H9 (cell line): Measurements from ENCODE around the gene CARD11. TPM values are rescaled to one million over a fixed set of nuclear protein-coding genes. Genes with fewer than 3 reads are reported as not detected.
"Not testable (repeated sequence)": the region's sequence is repeated elsewhere in the genome, so short reads cannot be mapped to it uniquely, and the experiment has no call there.

Source experiments
- DNase-seq: peaks from one replicate; pipeline ENCODE4 v3.0.0-alpha.2; 2017
- H2AFZ ChIP-seq: one replicate; pipeline ENCODE4 v1.6.1; 2013; ENCODE audit warnings: mild to moderate bottlenecking, low read length, control low read depth, moderate library complexity
- H2AK5ac ChIP-seq: 2 replicates; pipeline ENCODE4 v1.6.1; 2013; ENCODE audit warnings: low read length, control low read depth, mixed read lengths; ENCODE audit not compliant: insufficient read length
- H2BK120ac ChIP-seq: one replicate; pipeline ENCODE4 v1.6.1; 2013; ENCODE audit warnings: low read depth, mild to moderate bottlenecking, low read length, control low read depth, inconsistent platforms; ENCODE audit not compliant: poor library complexity, severe bottlenecking
- H2BK12ac ChIP-seq: 2 replicates; pipeline ENCODE4 v1.6.1; 2013; ENCODE audit warnings: low read length, control low read depth, mixed read lengths, low read depth; ENCODE audit not compliant: insufficient read length
- H2BK15ac ChIP-seq: 2 replicates; pipeline ENCODE4 v1.6.1; 2013; ENCODE audit warnings: low read depth, low read length, control low read depth
- H2BK20ac ChIP-seq: one replicate; pipeline ENCODE4 v1.6.1; 2013; ENCODE audit warnings: low read depth, mild to moderate bottlenecking, low read length, control low read depth, inconsistent platforms; ENCODE audit not compliant: poor library complexity, severe bottlenecking
- H2BK5ac ChIP-seq: 2 replicates; pipeline ENCODE4 v1.6.1; 2013; ENCODE audit warnings: low read length, control low read depth, mixed read lengths; ENCODE audit not compliant: insufficient read length
- H3K14ac ChIP-seq: 2 replicates; pipeline ENCODE4 v1.6.1; 2013; ENCODE audit warnings: low read length, control low read depth; ENCODE audit not compliant: insufficient read depth
- H3K18ac ChIP-seq: 2 replicates; pipeline ENCODE4 v1.6.1; 2013; ENCODE audit warnings: low read depth, mild to moderate bottlenecking, mixed read lengths, low read length, control low read depth; ENCODE audit not compliant: insufficient read length
- H3K23ac ChIP-seq: 2 replicates; pipeline ENCODE4 v1.6.1; 2013; ENCODE audit warnings: low read length, control low read depth, mixed read lengths, low read depth; ENCODE audit not compliant: insufficient read length
- H3K23me2 ChIP-seq: 2 replicates; pipeline ENCODE4 v1.6.1; 2013; ENCODE audit warnings: low read depth, mild to moderate bottlenecking, mixed read lengths, low read length, control low read depth; ENCODE audit not compliant: insufficient read length, poor library complexity, severe bottlenecking
- H3K27ac ChIP-seq: 2 replicates; pipeline ENCODE4 v1.5.1; 2013; ENCODE audit warnings: low read length, control low read depth, mixed read lengths, low read depth; ENCODE audit not compliant: insufficient read length
- H3K27me3 ChIP-seq: 2 replicates; pipeline ENCODE4 v1.6.1; 2013; ENCODE audit warnings: low read length, control low read depth, inconsistent platforms; ENCODE audit not compliant: insufficient read depth
- H3K4ac ChIP-seq: 2 replicates; pipeline ENCODE4 v1.6.1; 2013; ENCODE audit warnings: low read depth, mild to moderate bottlenecking, control low read depth, inconsistent platforms, low read length, moderate library complexity
- H3K4me1 ChIP-seq: 2 replicates; pipeline ENCODE4 v1.6.1; 2013; ENCODE audit warnings: low read length, control low read depth, inconsistent platforms; ENCODE audit not compliant: insufficient read depth
- H3K4me2 ChIP-seq: 2 replicates; pipeline ENCODE4 v1.6.1; 2013; ENCODE audit warnings: low read length, control low read depth, mixed read lengths; ENCODE audit not compliant: insufficient read length, insufficient read depth
- H3K56ac ChIP-seq: 2 replicates; pipeline ENCODE4 v1.6.1; 2013; ENCODE audit warnings: low read depth, mild to moderate bottlenecking, mixed read lengths, low read length, control low read depth; ENCODE audit not compliant: insufficient read length
- H3K79me1 ChIP-seq: 2 replicates; pipeline ENCODE4 v1.6.1; 2013; ENCODE audit warnings: low read depth, mild to moderate bottlenecking, moderate library complexity, low read length, control low read depth, inconsistent platforms; ENCODE audit not compliant: insufficient read depth, poor library complexity, severe bottlenecking
- H3K79me2 ChIP-seq: 2 replicates; pipeline ENCODE4 v1.6.1; 2013; ENCODE audit warnings: low read length, control low read depth, inconsistent platforms; ENCODE audit not compliant: insufficient read depth
- H3K9ac ChIP-seq: 2 replicates; pipeline ENCODE4 v1.6.1; 2013; ENCODE audit warnings: low read length, control low read depth, mixed read lengths; ENCODE audit not compliant: insufficient read length; ENCODE audit errors: extremely low read depth
- H3K9me3 ChIP-seq: one replicate; pipeline ENCODE4 v1.6.1; 2013; ENCODE audit warnings: low read depth, low read length, inconsistent platforms; ENCODE audit not compliant: control insufficient read depth
- H3T11ph ChIP-seq: one replicate; pipeline ENCODE4 v1.6.1; 2013; ENCODE audit warnings: mild to moderate bottlenecking, low read length, control low read depth, inconsistent platforms
- H4K20me1 ChIP-seq: one replicate; pipeline ENCODE4 v1.6.1; 2013; ENCODE audit not compliant: control insufficient read depth, insufficient read length, insufficient read depth
- H4K5ac ChIP-seq: 2 replicates; pipeline ENCODE4 v1.6.1; 2013; ENCODE audit warnings: low read depth, mild to moderate bottlenecking, mixed read lengths, low read length, control low read depth; ENCODE audit not compliant: insufficient read length
- H4K8ac ChIP-seq: replicated peaks from 2 replicates; pipeline ENCODE4 v1.6.1; 2013; ENCODE audit warnings: low read length, control low read depth, mixed read lengths, low read depth; ENCODE audit not compliant: insufficient read length
- H4K91ac ChIP-seq: 2 replicates; pipeline ENCODE4 v1.6.1; 2013; ENCODE audit warnings: low read depth, mild to moderate bottlenecking, moderate library complexity, mixed read lengths, low read length, control low read depth; ENCODE audit not compliant: insufficient read length
- H3K27ac Mint-ChIP-seq, 3 experiments: 2 replicates in 2 of 3; 3 replicates in 1 of 3; pipeline ENCODE4 v1.8.0; 2020 to 2021; ENCODE audit warnings: mixed read lengths in 3 of 3, mild to moderate bottlenecking in 1 of 3, moderate library complexity in 1 of 3
- H3K27me3 Mint-ChIP-seq: 2 replicates; pipeline ENCODE4 v1.8.0; 2021; ENCODE audit warnings: low read depth, mild to moderate bottlenecking, moderate library complexity, mixed read lengths
- H3K36me3 Mint-ChIP-seq, 3 experiments: 2 replicates in 2 of 3; 3 replicates in 1 of 3; pipeline ENCODE4 v1.8.0; 2020 to 2021; ENCODE audit warnings: low read depth in 3 of 3, mixed read lengths in 3 of 3; ENCODE audit not compliant: insufficient read depth in 1 of 3
- H3K4me1 Mint-ChIP-seq, 2 experiments: 2 replicates each; pipeline ENCODE4 v1.8.0; 2020; ENCODE audit warnings: mixed read lengths in 2 of 2
- H3K4me3 Mint-ChIP-seq, 2 experiments: 2 replicates in 1 of 2; 3 replicates in 1 of 2; pipeline ENCODE4 v1.8.0; 2020 to 2021; ENCODE audit warnings: mild to moderate bottlenecking in 2 of 2, mixed read lengths in 2 of 2, moderate library complexity in 1 of 2
- H3K9me3 Mint-ChIP-seq, 2 experiments: 2 replicates in 1 of 2; 3 replicates in 1 of 2; pipeline ENCODE4 v1.8.0; 2020; ENCODE audit warnings: mild to moderate bottlenecking in 2 of 2, mixed read lengths in 2 of 2, moderate library complexity in 1 of 2
- WGBS: extraction: QIAGEN DNeasy Blood & Tissue Kit; methylation state at CpG from one replicate; pipeline ENCODE4 v1.1.7; 2013; ENCODE audit warnings: missing lambda C conversion rate, low lambda C conversion rate, mixed read lengths; ENCODE audit not compliant: insufficient read length; ENCODE audit errors: extremely low coverage; 5-methylcytosine and 5-hydroxymethylcytosine counted together
- total RNA-seq: library from RNA; stranded (reverse); gene quantifications from 2 replicates; pipeline ENCODE4 v1.2.1, GENCODE V29; 2021
- TF ChIP-seq, protein P1 (sequence below): fragments of 200-600 bp; sonication (generic); conservative IDR thresholded peaks from 3 replicates; pipeline ENCODE4 v1.8.0; 2021; ENCODE audit warnings: antibody characterized with exemption, mild to moderate bottlenecking

CARD11 gene
- total RNA-seq, 1 experiment from 2014 or later: 20.0 TPM

DNA sequence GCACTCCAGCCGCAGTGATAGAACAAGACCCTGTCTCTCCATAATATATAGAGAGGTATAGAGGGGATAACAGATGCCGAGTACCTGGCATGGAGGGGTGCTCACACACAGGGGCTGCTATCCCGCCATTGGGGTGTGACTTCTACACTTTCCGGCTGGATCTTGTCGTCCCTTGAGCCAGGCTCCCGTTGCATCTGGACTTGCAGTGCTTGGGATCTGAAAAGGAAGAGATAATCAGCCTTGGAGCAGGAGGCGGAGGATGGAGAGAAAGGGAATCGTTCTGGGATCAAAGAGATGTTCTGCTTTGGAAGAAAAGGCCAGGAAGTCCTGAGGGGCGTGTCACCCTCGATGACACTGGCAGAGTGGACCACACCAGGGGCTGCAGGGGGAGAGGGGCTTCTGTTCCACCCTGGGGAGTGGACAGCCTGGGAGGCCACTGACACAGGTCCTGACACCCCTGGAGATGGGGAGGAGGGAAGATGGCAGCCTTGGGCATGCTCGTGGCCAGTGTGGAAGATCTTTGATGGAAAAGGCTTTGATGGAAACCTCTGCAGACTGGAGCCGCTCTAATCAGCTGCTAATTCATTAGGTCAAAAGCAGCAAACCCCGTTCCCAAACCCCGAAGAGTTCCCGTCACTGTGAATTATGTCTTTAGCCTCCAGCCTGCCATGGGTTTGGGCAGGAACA is 85.1 kb downstream of the CARD11 start:
- H2BK15ac ChIP-seq: no peak overlapping the region
- no peaks in the 10 kb centered on the region for H3K4me1 ChIP-seq
- no peak overlapping the region for H4K91ac ChIP-seq
- H2BK20ac ChIP-seq: no peak overlapping the region
- no peaks in the 10 kb centered on the region for H4K20me1 ChIP-seq
- no peak overlapping the region for H2BK120ac ChIP-seq
- H3K56ac ChIP-seq: no peak overlapping the region
- H2AFZ ChIP-seq: no peak overlapping the region
- no peak overlapping the region for H3K9ac ChIP-seq
- H2AK5ac ChIP-seq: no peak overlapping the region
- no peaks in the 10 kb centered on the region for H3K79me1 ChIP-seq
- no peaks in the 10 kb centered on the region for H3K23me2 ChIP-seq
- DNase-seq: no peak
- no peak overlapping the region for H3T11ph ChIP-seq
- peak overlapping the region in 2 of 3 experiments; percentile 57 to 65; a peak in 3 of 7 replicates for H3K27ac Mint-ChIP-seq
- TF ChIP-seq, protein P1, sequence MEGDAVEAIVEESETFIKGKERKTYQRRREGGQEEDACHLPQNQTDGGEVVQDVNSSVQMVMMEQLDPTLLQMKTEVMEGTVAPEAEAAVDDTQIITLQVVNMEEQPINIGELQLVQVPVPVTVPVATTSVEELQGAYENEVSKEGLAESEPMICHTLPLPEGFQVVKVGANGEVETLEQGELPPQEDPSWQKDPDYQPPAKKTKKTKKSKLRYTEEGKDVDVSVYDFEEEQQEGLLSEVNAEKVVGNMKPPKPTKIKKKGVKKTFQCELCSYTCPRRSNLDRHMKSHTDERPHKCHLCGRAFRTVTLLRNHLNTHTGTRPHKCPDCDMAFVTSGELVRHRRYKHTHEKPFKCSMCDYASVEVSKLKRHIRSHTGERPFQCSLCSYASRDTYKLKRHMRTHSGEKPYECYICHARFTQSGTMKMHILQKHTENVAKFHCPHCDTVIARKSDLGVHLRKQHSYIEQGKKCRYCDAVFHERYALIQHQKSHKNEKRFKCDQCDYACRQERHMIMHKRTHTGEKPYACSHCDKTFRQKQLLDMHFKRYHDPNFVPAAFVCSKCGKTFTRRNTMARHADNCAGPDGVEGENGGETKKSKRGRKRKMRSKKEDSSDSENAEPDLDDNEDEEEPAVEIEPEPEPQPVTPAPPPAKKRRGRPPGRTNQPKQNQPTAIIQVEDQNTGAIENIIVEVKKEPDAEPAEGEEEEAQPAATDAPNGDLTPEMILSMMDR: no peak
- H3K4me3 Mint-ChIP-seq: no peak overlapping the region
- H4K5ac ChIP-seq: no peak overlapping the region
- no peaks in the 10 kb centered on the region for H3K27me3 ChIP-seq
- no peak overlapping the region for H3K4ac ChIP-seq
- no peak overlapping the region for H3K4me2 ChIP-seq
- H3K9me3 Mint-ChIP-seq: peaks cover 3 to 5% of the 10 kb centered on the region in 2 experiments; a peak in 4 of 5 replicates
- H2BK12ac ChIP-seq: no peak overlapping the region
- peaks cover 2% of the 10 kb centered on the region in 2 experiments; a peak in 3 of 4 replicates for H3K4me1 Mint-ChIP-seq
- no peak overlapping the region for H3K18ac ChIP-seq
- no peak overlapping the region for H3K27ac ChIP-seq
- H3K79me2 ChIP-seq: no peaks in the 10 kb centered on the region
- no CpG with 5 or more reads among the region's 15 CpGs for WGBS
- H3K27me3 Mint-ChIP-seq: no peaks in the 10 kb centered on the region; the same call in 1 of the 2 replicates
- H4K8ac ChIP-seq: no peak overlapping the region
- H3K9me3 ChIP-seq: no peaks in the 10 kb centered on the region
- no peak overlapping the region for H3K14ac ChIP-seq
- no peak overlapping the region for H3K23ac ChIP-seq
- H3K36me3 Mint-ChIP-seq: peaks cover 1 to 10% (median 8%) of the 10 kb centered on the region in 3 experiments; a peak in 4 of 7 replicates
- no peak overlapping the region for H2BK5ac ChIP-seq

DNA sequence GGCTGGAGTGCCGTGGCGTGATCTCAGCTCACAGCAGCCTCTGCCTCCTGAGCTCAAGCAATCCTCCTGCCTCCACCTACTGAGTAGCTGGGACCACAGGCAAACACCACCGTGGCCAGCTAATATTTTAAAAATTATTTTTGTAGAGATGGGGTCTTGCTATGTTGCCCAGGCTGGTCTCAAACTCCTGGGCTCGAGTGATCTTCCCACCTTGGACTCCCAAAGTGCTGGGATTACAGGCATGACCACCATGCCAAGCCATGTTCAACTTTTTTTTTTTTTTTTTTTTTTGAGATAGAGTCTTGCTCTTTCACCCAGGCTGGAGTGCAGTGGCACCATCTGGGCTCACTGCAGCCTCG is 86.3 kb downstream of the CARD11 start:
- H3K9me3 Mint-ChIP-seq, H2BK120ac ChIP-seq, H2BK20ac ChIP-seq, H3K4me1 Mint-ChIP-seq, H3K27ac Mint-ChIP-seq, H2BK12ac ChIP-seq, H3K4me3 Mint-ChIP-seq, H3K79me2 ChIP-seq, H3K56ac ChIP-seq, H3K23me2 ChIP-seq, H3K4ac ChIP-seq, H2BK5ac ChIP-seq, H3K79me1 ChIP-seq, H3K27me3 Mint-ChIP-seq, H4K5ac ChIP-seq, H3K4me1 ChIP-seq, H3T11ph ChIP-seq, DNase-seq, H3K9ac ChIP-seq, H4K91ac ChIP-seq, H4K20me1 ChIP-seq, H3K27ac ChIP-seq, H3K18ac ChIP-seq, H2AFZ ChIP-seq, H3K9me3 ChIP-seq, H3K23ac ChIP-seq, H3K4me2 ChIP-seq, H2BK15ac ChIP-seq, H3K27me3 ChIP-seq, H3K14ac ChIP-seq, H4K8ac ChIP-seq, H2AK5ac ChIP-seq: not testable (repeated sequence)
- peaks cover 1 to 13% (median 11%) of the 10 kb centered on the region in 3 experiments; a peak in 5 of 7 replicates for H3K36me3 Mint-ChIP-seq
- WGBS: no CpG with 5 or more reads among the region's 5 CpGs
